HepG2 (cell line): ENCODE measurements around the gene SMAD2. TPM values are rescaled to one million over a fixed set of nuclear protein-coding genes. Genes with fewer than 3 reads are reported as not detected.
A peak's percentile ranks its signal among the peaks of the same experiment; 100 is the strongest.

ENCODE experiments used
- ATAC-seq: fragments of 200-7000 bp; cut with Tn5 transposase; 3 replicates; pipeline ENCODE4 v1.9.1; 2020; ENCODE audit warnings: mild to moderate bottlenecking, moderate library complexity
- BruUV-seq: library from RNA; stranded (reverse); fragments of 400-500 nt; replicated peaks from 2 replicates; lab custom pipeline; 2021; lab: Mats Ljungman, UMichigan
- CTCF ChIA-PET: fragments of 300-600 bp; formaldehyde crosslinking; extraction: SDS; loops from one replicate; lab custom pipeline; 2021; ENCODE audit warnings: low total read pairs, inconsistent platforms, low intra/inter-chr PET ratio; lab: Yijun Ruan, JAX
- POLR2A ChIA-PET: fragments of 350-600 bp; sonication (Branson Sonifier 250); formaldehyde crosslinking; loops from one replicate; lab custom pipeline; 2020; ENCODE audit warnings: antibody characterized with exemption, inconsistent platforms; lab: Yijun Ruan, JAX
- DNase-seq: peaks from one replicate; pipeline ENCODE4 v3.0.0-alpha.2; 2015; ENCODE audit warnings: low spot score
- FAIRE-seq: peaks from 3 replicates; lab custom pipeline; 2011; peaks lifted over from hg19 to GRCh38; lab: Jason Lieb, UNC
- H2AFZ ChIP-seq: one replicate; pipeline ENCODE4 v1.6.1; 2011; ENCODE audit warnings: low read length, inconsistent platforms
- H3K27ac ChIP-seq: fragments of 300-600 bp; 3 replicates; pipeline ENCODE4 v1.8.0; 2011; ENCODE audit warnings: mixed run types, mild to moderate bottlenecking, mixed read lengths, low read length, inconsistent platforms; ENCODE audit not compliant: insufficient read depth; ENCODE audit errors: extremely low read length
- H3K27me3 ChIP-seq, 2 experiments: fragments of 200-600 bp in 1 of 2; 2 replicates in 1 of 2; 3 replicates in 1 of 2; pipeline versions ENCODE4 v1.6.0 to v1.8.0; 2011; ENCODE audit warnings: low read length in 2 of 2, mild to moderate bottlenecking in 2 of 2, moderate library complexity in 2 of 2, inconsistent platforms in 1 of 2; ENCODE audit not compliant: insufficient read depth in 2 of 2, control insufficient read depth in 1 of 2
- H3K36me3 ChIP-seq, 2 experiments: fragments of 200-600 bp in 1 of 2; replicated peaks in 1 of 2; 2 replicates in 1 of 2; 3 replicates in 1 of 2; pipeline versions ENCODE4 v1.5.1 to v1.8.0; 2011; ENCODE audit warnings: low read length in 2 of 2, inconsistent platforms in 1 of 2; ENCODE audit not compliant: insufficient read depth in 2 of 2, control insufficient read depth in 1 of 2
- H3K4me1 ChIP-seq: 2 replicates; pipeline ENCODE4 v1.5.1; 2012; ENCODE audit warnings: low read length, inconsistent platforms; ENCODE audit not compliant: insufficient read depth
- H3K4me2 ChIP-seq: 2 replicates; pipeline ENCODE4 v1.6.0; 2011; ENCODE audit warnings: low read depth, low read length, inconsistent platforms
- H3K4me3 ChIP-seq, 3 experiments: fragments of 200-600 bp in 1 of 3; sonication (generic), shearing (Covaris generic) in 1 of 3; replicated peaks in 1 of 3; 2 replicates each; pipeline ENCODE4 v1.5.1; 2011 to 2016; ENCODE audit warnings: low read length in 3 of 3, inconsistent platforms in 2 of 3, low read depth in 2 of 3, mild to moderate bottlenecking in 2 of 3, control low read depth in 1 of 3, mixed read lengths in 1 of 3; ENCODE audit not compliant: insufficient read depth in 1 of 3
- H3K79me2 ChIP-seq: one replicate; pipeline ENCODE4 v1.6.1; 2011; ENCODE audit warnings: low read length, inconsistent platforms; ENCODE audit not compliant: insufficient read depth
- H3K9ac ChIP-seq: 2 replicates; pipeline ENCODE4 v1.6.0; 2011; ENCODE audit warnings: mild to moderate bottlenecking, low read depth, low read length, inconsistent platforms; ENCODE audit not compliant: insufficient read depth
- H3K9me3 ChIP-seq: 2 replicates; pipeline ENCODE4 v1.5.1; 2012; ENCODE audit warnings: mild to moderate bottlenecking, low read length
- H4K20me1 ChIP-seq: 2 replicates; pipeline ENCODE4 v1.6.0; 2011; ENCODE audit warnings: inconsistent platforms, mild to moderate bottlenecking, low read length, moderate library complexity; ENCODE audit not compliant: insufficient read depth
- ATF7-NPFF ChIP-seq: sonication (generic); formaldehyde crosslinking; IDR thresholded peaks from 2 replicates; pipeline ENCODE4 v1.8.1; 2023; ENCODE audit warnings: mild to moderate bottlenecking, low read depth, missing genetic modification reagents, moderate library complexity
- FOXO1 ChIP-seq: sonication (generic); formaldehyde crosslinking; IDR thresholded peaks from 2 replicates; pipeline ENCODE4 v1.4.0; 2020; ENCODE audit warnings: missing genetic modification reagents
- KDM5B ChIP-seq: sonication (generic); formaldehyde crosslinking; IDR thresholded peaks from 2 replicates; pipeline ENCODE4 v1.4.0; 2020; ENCODE audit warnings: missing genetic modification reagents, mild to moderate bottlenecking, borderline replicate concordance
- MAFF ChIP-seq: IDR thresholded peaks from 2 replicates; pipeline ENCODE4 v1.6.1; 2011; ENCODE audit warnings: low read depth, low read length, improper control_type of control experiment
- MAFK ChIP-seq, 2 experiments: IDR thresholded peaks in 1 of 2; conservative IDR thresholded peaks in 1 of 2; 2 replicates each; pipeline ENCODE4 v1.6.1; 2011; ENCODE audit warnings: improper control_type of control experiment in 2 of 2, low read length in 2 of 2
- MBD4 ChIP-seq: IDR thresholded peaks from 2 replicates; pipeline ENCODE4 v1.6.1; 2012; ENCODE audit warnings: low read length, inconsistent platforms, borderline replicate concordance
- NR3C1 ChIP-seq: sonication (generic); formaldehyde crosslinking; IDR thresholded peaks from 2 replicates; pipeline ENCODE4 v1.4.0; 2020; ENCODE audit warnings: missing genetic modification reagents
- TEAD2 ChIP-seq: sonication (generic); formaldehyde crosslinking; IDR thresholded peaks from 2 replicates; pipeline ENCODE4 v1.9.0; 2021; ENCODE audit warnings: missing genetic modification reagents
- ZNF10 ChIP-seq: sonication (generic); formaldehyde crosslinking; IDR thresholded peaks from 2 replicates; pipeline ENCODE4 v1.4.0; 2020; ENCODE audit warnings: mild to moderate bottlenecking, low read depth, missing genetic modification reagents, borderline replicate concordance
- ZNF510 ChIP-seq: sonication (generic); formaldehyde crosslinking; IDR thresholded peaks from 2 replicates; pipeline ENCODE4 v1.4.0; 2020; ENCODE audit warnings: low read depth, mild to moderate bottlenecking, missing genetic modification reagents
- WGBS: methylation state at CpG from one replicate; pipeline ENCODE4 v1.1.6; 2017; ENCODE audit warnings: low lambda C conversion rate; 5-methylcytosine and 5-hydroxymethylcytosine counted together
- in situ Hi-C: cut with HindIII; loops from 2 replicates; pipeline ENCODE4 v1.10.0; 2017; ENCODE audit warnings: low pct_unique_long_range_greater_than_20kb; ENCODE audit not compliant: extremely low pct_ligation_motif_present
- intact Hi-C: fragments of 100-400 bp; cut with micrococcal nuclease; formaldehyde crosslinking; loops from one replicate; pipeline ENCODE4 v1.10.0; 2022; ENCODE audit not compliant: unreplicated experiment
- polyA plus RNA-seq, 8 experiments: library from polyadenylated mRNA; depleted of rRNA in 3 of 8; stranded (reverse) in 7 of 8; unstranded in 1 of 8; fragments of >200 nt; fragmentation: Illumina TruSeq in 4 of 8; extraction: Trizol in 4 of 8; gene quantifications; 2 replicates each; pipeline versions ENCODE4 v1.2.1 to v1.2.3, GENCODE V29; 2011 to 2016; ENCODE audit warnings: low read depth in 4 of 8, missing spikeins in 1 of 8, mixed read lengths in 1 of 8; ENCODE audit not compliant: insufficient read depth in 1 of 8
- total RNA-seq, 5 experiments: library from RNA; depleted of rRNA; stranded (reverse); fragments of >200 nt; fragmentation: Illumina TruSeq; extraction: Trizol; gene quantifications; 2 replicates each; pipeline ENCODE4 v1.2.3, GENCODE V29; 2016; ENCODE audit warnings: low read depth in 1 of 5
- TF ChIP-seq, protein P1 (sequence below): sonication (generic); formaldehyde crosslinking; IDR thresholded peaks from 2 replicates; pipeline ENCODE4 v1.5.0; 2020; ENCODE audit warnings: mild to moderate bottlenecking, missing genetic modification reagents, borderline replicate concordance
- TF ChIP-seq, protein P2 (sequence below): sonication (generic); formaldehyde crosslinking; conservative IDR thresholded peaks from 2 replicates; pipeline ENCODE4 v1.8.1; 2023; ENCODE audit warnings: missing genetic modification reagents

The SMAD2 gene
- total and polyA plus RNA-seq, 2 of the 13 experiments (the other 11 are each of a cell fraction or from before 2014, with no cell fraction given), result 40.2 to 96.2 TPM

DNA sequence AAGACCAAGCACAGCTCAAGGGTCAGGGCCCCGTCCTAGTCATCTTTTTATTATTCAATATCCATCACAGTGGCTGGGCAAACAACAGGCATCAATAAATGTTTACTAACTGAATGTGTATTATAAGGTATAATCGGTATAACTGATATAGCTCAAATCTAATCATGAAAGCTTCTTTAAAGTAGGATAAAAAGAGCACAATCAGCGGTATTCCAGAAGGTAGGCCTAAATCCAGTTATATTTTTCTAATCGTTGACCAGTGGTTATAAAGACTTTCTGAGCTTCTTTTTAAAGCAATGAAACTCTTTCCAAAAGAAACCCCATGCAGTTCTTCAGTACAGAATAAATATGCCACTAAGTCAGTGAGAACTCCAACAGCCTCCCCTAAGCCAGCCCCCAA lies 92.1 kb downstream of the SMAD2 start:
- POLR2A ChIA-PET, result no interaction called here
- H3K79me2 ChIP-seq, result no peaks in the 10 kb centered on the region
- peak; percentile 62 for TF ChIP-seq MAFF
- TF ChIP-seq MAFK (conservative IDR thresholded peaks at IDR 0.05 in 1 of 2, IDR thresholded peaks at IDR 0.05 in 1 of 2; ENCODE audit: low read length in 2 of 2), result peak; percentile 56 to 76
- TF ChIP-seq MBD4, result no peak
- no peak for TF ChIP-seq TEAD2 (CRISPR knock-in tag)
- H3K4me3 ChIP-seq, result no peak overlapping the region
- FAIRE-seq, result no peak
- ATAC-seq, result no peak
- in situ Hi-C loops, result no loop called here
- 95% methylated on average over 4 of the region's 4 CpGs for WGBS
- no peaks in the 10 kb centered on the region for H3K4me1 ChIP-seq
- no peak for DNase-seq
- H3K36me3 ChIP-seq, result peaks cover 4 to 21% of the 10 kb centered on the region in 2 experiments
- no peaks in the 10 kb centered on the region for H4K20me1 ChIP-seq
- H2AFZ ChIP-seq, result no peak overlapping the region
- CTCF ChIA-PET, result no interaction called here
- H3K27me3 ChIP-seq, result no peaks in the 10 kb centered on the region
- no peaks in the 10 kb centered on the region for H3K9me3 ChIP-seq
- intact Hi-C loops, result no loop called here
- H3K9ac ChIP-seq, result no peak overlapping the region
- no peak overlapping the region for H3K4me2 ChIP-seq
- no peak overlapping the region for H3K27ac ChIP-seq
- BruUV-seq, result no TSS peak

DNA sequence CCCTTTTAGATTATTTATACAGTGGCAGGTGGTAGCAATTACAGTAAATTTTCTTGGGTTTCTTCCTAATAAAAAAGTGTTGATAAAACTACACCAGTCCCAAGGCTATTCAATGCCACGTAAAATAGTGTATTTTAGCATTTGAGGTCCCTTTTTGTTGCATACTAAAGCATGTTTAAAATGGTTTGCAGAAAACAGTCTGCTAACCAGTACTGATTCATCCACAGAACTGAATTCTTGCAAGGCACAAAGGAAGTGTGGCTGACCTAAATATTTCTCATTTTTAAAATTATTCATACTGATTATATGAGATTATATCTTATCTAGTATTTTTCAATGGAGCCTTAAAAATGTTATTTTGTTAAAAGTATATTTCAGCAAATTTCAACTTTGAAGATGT lies 98.1 kb downstream of the SMAD2 start:
- 96% methylated on average over 1 of the region's 1 CpG for WGBS
- Histone ChIP-seq H2AFZ (no peak overlapping the region), H3K4me1 (no peaks in the 10 kb centered on the region), H3K79me2 (no peaks in the 10 kb centered on the region), H3K4me3 (no peak overlapping the region), H3K27ac (no peak overlapping the region), H3K9me3 (no peaks in the 10 kb centered on the region), H3K36me3 (no peaks in the 10 kb centered on the region), H3K4me2 (no peak overlapping the region), H3K9ac (no peak overlapping the region), H3K27me3 (no peaks in the 10 kb centered on the region; a peak in 1 of 5 replicates), H4K20me1 (no peaks in the 10 kb centered on the region)
- ChIA-PET POLR2A (no interaction called here), CTCF (no interaction called here)
- DNase-seq (no peak), ATAC-seq (no peak), FAIRE-seq (no peak)
- in situ Hi-C loops (no loop called here), intact Hi-C loops (no loop called here)
- BruUV-seq, result no TSS peak
- TF ChIP-seq NR3C1 (CRISPR knock-in tag) (no peak), ZNF510 (no peak), FOXO1 (CRISPR knock-in tag) (no peak), ZNF10 (CRISPR knock-in tag) (no peak), ATF7-NPFF (CRISPR knock-in tag) (no peak), KDM5B (CRISPR knock-in tag) (no peak)
- TF ChIP-seq, protein P1, sequence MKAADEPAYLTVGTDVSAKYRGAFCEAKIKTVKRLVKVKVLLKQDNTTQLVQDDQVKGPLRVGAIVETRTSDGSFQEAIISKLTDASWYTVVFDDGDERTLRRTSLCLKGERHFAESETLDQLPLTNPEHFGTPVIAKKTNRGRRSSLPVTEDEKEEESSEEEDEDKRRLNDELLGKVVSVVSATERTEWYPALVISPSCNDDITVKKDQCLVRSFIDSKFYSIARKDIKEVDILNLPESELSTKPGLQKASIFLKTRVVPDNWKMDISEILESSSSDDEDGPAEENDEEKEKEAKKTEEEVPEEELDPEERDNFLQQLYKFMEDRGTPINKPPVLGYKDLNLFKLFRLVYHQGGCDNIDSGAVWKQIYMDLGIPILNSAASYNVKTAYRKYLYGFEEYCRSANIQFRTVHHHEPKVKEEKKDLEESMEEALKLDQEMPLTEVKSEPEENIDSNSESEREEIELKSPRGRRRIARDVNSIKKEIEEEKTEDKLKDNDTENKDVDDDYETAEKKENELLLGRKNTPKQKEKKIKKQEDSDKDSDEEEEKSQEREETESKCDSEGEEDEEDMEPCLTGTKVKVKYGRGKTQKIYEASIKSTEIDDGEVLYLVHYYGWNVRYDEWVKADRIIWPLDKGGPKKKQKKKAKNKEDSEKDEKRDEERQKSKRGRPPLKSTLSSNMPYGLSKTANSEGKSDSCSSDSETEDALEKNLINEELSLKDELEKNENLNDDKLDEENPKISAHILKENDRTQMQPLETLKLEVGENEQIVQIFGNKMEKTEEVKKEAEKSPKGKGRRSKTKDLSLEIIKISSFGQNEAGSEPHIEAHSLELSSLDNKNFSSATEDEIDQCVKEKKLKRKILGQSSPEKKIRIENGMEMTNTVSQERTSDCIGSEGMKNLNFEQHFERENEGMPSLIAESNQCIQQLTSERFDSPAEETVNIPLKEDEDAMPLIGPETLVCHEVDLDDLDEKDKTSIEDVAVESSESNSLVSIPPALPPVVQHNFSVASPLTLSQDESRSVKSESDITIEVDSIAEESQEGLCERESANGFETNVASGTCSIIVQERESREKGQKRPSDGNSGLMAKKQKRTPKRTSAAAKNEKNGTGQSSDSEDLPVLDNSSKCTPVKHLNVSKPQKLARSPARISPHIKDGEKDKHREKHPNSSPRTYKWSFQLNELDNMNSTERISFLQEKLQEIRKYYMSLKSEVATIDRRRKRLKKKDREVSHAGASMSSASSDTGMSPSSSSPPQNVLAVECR (CRISPR knock-in tag), result no peak
- TF ChIP-seq, protein P2, sequence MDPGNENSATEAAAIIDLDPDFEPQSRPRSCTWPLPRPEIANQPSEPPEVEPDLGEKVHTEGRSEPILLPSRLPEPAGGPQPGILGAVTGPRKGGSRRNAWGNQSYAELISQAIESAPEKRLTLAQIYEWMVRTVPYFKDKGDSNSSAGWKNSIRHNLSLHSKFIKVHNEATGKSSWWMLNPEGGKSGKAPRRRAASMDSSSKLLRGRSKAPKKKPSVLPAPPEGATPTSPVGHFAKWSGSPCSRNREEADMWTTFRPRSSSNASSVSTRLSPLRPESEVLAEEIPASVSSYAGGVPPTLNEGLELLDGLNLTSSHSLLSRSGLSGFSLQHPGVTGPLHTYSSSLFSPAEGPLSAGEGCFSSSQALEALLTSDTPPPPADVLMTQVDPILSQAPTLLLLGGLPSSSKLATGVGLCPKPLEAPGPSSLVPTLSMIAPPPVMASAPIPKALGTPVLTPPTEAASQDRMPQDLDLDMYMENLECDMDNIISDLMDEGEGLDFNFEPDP (CRISPR knock-in tag), result no peak
